GM18861 (cell line): ENCODE data around the gene OVCH1.
A peak's percentile ranks its signal among the peaks of the same experiment; 100 is the strongest.
"Not testable (repeated sequence)": the region's sequence is repeated elsewhere in the genome, so short reads cannot be mapped to it uniquely, and the experiment has no call there.

Source experiments
- ATAC-seq: cut with Tn5 transposase; IDR thresholded peaks from one replicate; pipeline ENCODE4 v1.9.1; 2021; ENCODE audit not compliant: unreplicated experiment

Gene OVCH1

GRCh38 chr12:29499235-29499634 lies 1.7 kb upstream of the OVCH1 start:
- no peak for ATAC-seq

- no peak for ATAC-seq
Observed at GRCh38 chr12:29492891-29493290, 4.6 kb downstream of the OVCH1 start.

- no peak for ATAC-seq
Observed at GRCh38 chr12:29486972-29487371, 10.5 kb downstream of the OVCH1 start.

GRCh38 chr12:29463198-29463597 lies 34.3 kb downstream of the OVCH1 start:
- no peak for ATAC-seq

DNA sequence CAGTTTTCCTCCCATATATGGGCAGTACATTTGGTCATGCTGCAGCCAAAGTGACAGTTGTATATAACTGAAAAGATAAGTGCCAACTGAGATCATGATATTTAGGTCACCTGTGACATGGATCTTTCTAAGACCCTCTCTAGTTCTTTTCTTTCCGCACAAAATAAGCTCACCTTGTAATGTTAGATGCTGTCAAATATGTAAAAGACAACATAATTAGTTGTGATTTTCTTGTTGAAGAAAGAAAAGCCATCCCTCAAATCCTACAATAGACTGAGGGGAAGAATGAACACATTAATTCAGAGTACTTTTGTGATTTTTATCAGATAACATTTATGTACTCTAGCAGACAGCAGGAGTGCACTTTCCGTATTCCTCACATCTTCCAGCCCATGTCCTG lies 37.4 kb downstream of the OVCH1 start:
- ATAC-seq, result no peak

GRCh38 chr12:29455087-29455486 lies 42.4 kb downstream of the OVCH1 start:
- ATAC-seq, result no peak

DNA sequence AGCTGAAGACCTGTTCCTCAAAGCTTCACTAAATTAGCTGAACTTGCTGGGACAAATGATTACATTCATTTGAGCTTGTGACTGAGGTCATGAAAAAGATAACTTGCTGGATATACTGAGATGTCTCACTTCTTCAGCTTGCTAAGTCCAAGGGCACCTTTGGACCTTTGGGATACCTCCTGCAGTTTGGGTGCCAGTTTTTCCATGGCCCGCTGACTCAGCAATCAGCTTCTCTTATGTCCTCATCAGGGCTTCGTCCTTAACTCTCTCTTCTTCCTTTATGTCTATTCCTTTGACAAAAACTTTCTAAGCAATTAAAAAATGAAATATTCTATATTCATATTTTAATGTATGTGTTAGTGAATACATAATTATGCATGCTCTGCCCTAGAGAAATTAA lies 45.6 kb downstream of the OVCH1 start:
- ATAC-seq, result no peak

DNA sequence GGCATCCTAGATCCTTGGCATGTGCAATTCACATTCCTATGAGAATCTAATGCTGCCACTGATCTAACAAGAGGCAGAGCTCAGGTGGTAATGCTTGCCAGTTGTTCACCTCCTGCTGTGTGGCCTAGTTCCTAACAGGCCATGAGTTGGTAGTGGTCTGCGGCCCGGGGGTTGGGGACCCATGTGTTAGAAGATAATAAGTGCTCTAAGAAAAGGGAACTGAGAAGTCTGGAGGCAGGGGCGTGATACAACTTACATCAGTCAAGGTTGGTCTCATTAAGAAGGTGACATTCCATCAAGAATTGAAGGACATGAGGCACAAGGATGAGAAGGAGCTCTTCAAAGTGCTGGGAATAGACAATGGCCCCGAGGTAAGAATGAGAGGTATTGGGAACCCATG lies 49.3 kb downstream of the OVCH1 start:
- ATAC-seq, result no peak

GRCh38 chr12:29447285-29447975 lies 50.1 kb downstream of the OVCH1 start:
- no peak for ATAC-seq

DNA sequence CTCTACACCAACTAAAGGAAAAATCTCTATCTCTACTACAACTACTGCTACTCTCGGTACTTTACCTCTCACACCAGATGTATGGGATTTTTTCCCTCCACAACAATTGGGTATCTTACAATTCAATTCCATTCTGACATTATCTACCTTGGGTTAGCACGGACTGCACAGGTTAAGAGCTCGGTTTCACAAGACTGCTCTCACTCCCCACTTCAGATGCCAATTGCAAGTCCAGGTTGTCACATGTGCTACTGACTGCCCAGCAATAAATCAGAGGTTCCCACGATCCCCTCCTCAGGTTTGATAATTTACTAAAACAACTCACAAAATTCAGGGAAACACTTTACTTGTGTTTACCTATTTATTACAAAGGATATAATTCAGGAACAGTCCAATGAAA lies 58.0 kb downstream of the OVCH1 start:
- no peak for ATAC-seq

DNA sequence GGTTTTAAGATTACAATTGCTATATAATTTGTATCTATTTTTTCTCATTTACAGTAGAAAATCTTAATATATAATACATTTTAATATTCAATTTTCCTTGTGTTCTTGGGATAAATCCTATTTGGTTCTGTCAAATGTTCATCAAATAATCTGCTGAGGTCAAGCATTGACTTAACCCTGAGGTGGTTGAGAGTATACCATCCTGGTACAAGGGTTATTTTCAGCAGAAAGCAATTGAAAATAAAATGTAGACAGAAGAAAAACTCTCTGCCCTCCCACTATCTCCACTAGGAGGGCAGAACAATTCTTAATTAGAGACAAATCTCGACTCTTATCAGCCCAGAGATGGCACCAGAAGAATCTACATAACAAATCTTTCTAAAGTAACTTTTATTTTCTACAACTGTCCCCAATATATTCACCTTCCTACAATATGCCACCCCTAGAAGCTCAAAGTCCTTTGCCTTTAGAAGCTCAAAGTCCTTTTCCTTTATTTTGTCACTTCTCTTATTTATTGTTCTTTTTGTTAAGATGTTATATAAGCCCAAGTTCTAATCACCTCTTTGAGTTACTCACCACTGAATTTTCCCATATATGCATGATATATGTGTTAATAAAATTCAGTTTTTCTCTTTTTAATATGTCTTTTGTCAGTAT lies 58.6 kb downstream of the OVCH1 start:
- no peak for ATAC-seq

DNA sequence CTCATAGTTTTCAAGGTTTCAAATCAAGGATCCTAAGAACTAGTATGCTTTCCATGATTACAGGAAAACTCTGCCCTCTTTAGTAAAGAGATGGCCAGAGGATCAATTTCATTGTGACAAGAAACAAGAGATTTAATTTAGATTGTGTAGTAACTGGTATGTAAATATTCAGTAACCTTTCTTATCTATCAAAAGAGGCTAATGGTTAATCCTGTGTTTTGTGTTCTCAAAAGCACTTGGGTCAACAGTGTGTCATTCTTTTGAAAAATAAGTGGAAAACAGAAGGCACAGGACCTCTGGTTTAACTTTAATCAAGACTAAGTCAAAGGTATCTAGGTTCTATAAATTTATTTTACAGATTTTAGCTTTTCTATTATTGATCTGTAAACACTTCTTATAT lies 59.9 kb downstream of the OVCH1 start:
- no peak for ATAC-seq

DNA sequence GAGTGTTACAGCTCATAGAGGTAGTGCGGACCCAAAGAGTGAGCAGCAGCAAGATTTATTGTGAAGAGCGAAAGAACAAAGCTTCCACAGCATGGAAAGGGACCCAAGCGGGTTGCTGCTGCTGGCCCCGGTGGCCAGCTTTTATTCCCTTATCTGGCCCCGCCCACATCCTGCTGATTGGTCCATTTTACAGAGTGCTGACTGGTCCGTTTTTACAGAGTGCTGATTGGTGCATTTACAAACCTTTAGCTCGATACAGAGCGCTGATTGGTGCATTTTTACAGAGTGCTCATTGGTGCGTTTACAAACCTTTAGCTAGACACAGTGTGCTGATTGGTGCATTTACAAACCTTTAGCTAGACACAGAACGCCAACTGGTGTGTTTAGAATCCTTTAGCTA lies 60.7 kb downstream of the OVCH1 start:
- ATAC-seq, result not testable (repeated sequence)

DNA sequence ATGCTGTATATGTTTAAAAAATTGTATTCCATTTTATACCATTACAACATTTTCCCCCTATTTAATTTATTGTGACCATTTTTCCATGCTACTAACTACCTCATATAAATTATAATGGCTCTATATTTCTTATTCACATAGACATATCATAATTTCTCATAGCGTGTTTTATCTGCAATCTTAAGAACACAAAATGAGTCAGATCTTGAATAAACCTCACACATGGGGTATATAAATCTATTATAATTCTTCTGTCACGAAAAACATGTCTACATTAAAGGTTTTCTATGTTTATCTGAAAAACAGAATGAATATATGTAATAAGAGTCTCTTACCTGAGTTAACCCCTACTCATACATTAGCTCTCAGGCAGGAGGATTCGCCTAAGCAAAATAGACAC lies 66.0 kb downstream of the OVCH1 start:
- ATAC-seq, result no peak

DNA sequence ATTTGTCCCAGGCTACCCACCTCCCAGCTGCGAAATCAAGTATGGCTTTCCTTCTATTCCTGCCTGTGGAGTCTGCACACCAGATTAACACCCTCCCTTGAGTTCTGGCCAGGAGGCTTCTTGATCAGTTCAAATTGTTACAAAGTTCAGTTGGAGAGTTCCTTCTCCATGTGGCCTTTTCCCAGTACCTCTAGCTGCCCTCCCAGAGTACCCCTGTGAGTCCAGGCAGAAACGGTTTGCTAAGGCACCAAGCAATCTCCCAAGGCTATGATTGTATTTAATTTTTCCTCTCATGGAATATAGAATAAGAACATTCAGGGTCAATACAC lies 66.8 kb downstream of the OVCH1 start:
- no peak for ATAC-seq

DNA sequence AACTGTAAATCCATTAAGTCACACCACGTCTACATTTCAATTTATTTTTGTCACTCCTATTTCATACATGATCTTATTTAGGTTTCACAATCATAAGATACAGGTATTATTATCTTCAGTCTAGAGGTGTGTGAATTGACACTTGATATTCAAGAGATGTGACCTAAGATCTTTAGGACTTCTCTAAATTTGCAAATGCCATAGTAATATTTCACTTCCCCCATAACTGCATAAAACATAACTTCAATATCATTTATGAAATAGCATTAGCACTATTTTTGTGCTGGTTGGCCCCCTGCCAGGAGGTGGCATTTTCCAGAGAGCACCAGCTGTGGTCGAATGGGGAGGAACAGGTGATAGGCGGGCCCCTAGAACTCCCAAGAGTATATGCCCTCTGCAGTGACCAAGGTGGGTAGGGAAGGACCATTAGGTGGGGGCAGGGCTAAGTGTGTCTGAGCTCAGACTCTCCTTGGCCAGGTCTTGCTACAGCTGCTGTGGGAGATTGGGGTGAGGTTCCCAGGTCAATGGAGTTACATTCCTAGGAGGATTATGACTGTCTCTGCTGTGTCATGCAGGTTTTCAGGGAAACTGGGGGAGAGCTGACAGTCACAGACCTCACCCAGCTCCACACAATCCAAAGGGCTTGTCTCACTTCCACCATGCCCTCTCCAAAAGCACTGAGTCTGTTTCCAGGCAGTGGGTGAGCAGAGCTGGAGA lies 67.3 kb downstream of the OVCH1 start:
- ATAC-seq, result no peak

- peak; percentile 55 for ATAC-seq
Observed at GRCh38 chr12:29428633-29429032, 68.9 kb downstream of the OVCH1 start.

DNA sequence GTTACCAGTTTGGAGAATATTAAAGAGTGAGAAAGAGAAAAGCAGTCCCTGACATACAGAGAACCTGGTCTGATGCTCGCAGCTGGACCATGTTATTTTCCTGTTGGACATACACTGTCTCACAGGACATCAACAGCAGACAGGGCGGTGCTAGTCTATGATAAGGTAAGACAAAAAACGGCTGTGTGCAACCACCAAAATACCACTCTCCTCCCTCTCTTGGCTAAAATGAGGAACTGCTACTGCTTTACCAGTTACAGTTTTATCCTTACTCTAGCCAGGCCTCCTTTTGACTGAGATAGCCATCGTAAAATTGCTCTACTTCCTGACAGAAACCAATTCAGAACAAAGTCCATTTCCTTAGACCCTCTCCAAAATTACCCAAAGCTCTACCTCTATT lies 69.5 kb downstream of the OVCH1 start:
- peak; percentile 98 for ATAC-seq

GRCh38 chr12:29426498-29426897 lies 71.0 kb downstream of the OVCH1 start:
- ATAC-seq, result no peak

DNA sequence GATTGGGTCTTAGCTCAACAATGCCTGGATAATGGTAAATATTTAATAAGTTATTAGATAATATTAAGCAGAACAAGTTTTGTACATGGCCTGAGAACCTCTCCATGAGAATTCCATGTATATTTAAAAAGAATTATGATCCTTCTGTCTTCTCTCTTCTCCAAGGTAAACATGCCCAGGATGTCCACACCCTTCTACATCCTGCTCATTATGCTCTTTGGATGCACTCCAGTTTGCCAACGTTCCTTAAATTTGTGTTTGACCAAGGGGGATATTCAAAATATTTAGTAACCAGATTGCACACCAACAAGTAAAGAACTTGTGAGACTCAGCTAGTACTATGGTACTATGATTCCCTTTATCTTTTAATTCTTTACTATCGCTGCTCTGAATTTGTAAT lies 71.8 kb downstream of the OVCH1 start:
- no peak for ATAC-seq

DNA sequence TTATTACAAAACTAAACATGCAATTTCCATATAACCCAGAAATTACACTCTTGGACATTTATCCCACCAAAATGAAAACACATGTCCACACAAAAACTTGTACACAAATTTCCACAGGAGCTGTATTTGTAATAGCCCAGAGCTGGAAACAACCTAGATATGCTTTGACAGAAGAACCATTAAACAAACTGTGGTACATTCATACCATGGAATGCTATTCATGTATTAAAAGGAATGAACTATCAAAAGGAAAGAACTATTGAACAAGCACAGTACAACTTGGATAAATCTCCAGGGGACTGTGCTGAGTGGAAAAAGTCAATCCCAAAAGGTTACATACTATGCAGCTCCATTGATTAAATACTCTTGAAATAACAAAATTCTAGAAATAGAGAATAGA lies 80.7 kb downstream of the OVCH1 start:
- ATAC-seq, result no peak

GRCh38 chr12:29415111-29415510 lies 82.4 kb downstream of the OVCH1 start:
- ATAC-seq, result no peak
